ENCODE data around the gene RNF224. TPM values are rescaled to one million over a fixed set of nuclear protein-coding genes. Genes with fewer than 3 reads are reported as not detected.

RNF224 gene
- total and polyA plus RNA-seq, 2 of the 13 experiments (the other 11 are each of a cell fraction or from before 2014, with no cell fraction given): 0.09 TPM; not detected in 1

GRCh38 chr9:137188490-137189296 lies 38.6 kb upstream of the RNF224 start, which contains the start of the genes ANAPC2 and SSNA1 (continued):
- peak; percentile 75 for TF ChIP-seq PATZ1 (CRISPR knock-in tag; IDR thresholded peaks at IDR 0.05)
- TF ChIP-seq FOXO4 (CRISPR knock-in tag; conservative IDR thresholded peaks at IDR 0.05): no peak
- TF ChIP-seq, protein P1, sequence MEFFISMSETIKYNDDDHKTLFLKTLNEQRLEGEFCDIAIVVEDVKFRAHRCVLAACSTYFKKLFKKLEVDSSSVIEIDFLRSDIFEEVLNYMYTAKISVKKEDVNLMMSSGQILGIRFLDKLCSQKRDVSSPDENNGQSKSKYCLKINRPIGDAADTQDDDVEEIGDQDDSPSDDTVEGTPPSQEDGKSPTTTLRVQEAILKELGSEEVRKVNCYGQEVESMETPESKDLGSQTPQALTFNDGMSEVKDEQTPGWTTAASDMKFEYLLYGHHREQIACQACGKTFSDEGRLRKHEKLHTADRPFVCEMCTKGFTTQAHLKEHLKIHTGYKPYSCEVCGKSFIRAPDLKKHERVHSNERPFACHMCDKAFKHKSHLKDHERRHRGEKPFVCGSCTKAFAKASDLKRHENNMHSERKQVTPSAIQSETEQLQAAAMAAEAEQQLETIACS (CRISPR knock-in tag; IDR thresholded peaks at IDR 0.05): peak; percentile 59; the same call in 1 of the 2 replicates
- TF ChIP-seq RXRB (CRISPR knock-in tag; IDR thresholded peaks at IDR 0.05; ENCODE audit: borderline replicate concordance): peak; percentile 76; the same call in 1 of the 2 replicates
- peak; percentile 68; the same call in 1 of the 2 replicates for TF ChIP-seq ZNF224 (CRISPR knock-in tag; IDR thresholded peaks at IDR 0.05)
- TF ChIP-seq DR1 (CRISPR knock-in tag; IDR thresholded peaks at IDR 0.05): peak; percentile 68; the same call in 1 of the 2 replicates
- TF ChIP-seq YEATS2 (CRISPR knock-in tag; IDR thresholded peaks at IDR 0.05; ENCODE audit: borderline replicate concordance): peak; percentile 98
- peak; percentile 74; the same call in 1 of the 2 replicates for TF ChIP-seq ZNF205 (CRISPR knock-in tag; IDR thresholded peaks at IDR 0.05)
- peak; percentile 87 for TF ChIP-seq ERF (CRISPR knock-in tag; IDR thresholded peaks at IDR 0.05)
- no peak for TF ChIP-seq ZNF577 (CRISPR knock-in tag; IDR thresholded peaks at IDR 0.05; ENCODE audit: borderline replicate concordance, low read depth)
- TF ChIP-seq GTF2F1 (IDR thresholded peaks at IDR 0.05; ENCODE audit: low read length): 0 out of 2 replicates have a peak, but pooled peaks have one; percentile 56
- peak; percentile 86 for TF ChIP-seq ZNF329 (CRISPR knock-in tag; IDR thresholded peaks at IDR 0.05; ENCODE audit: low read depth)
- TF ChIP-seq NFE2L1 (CRISPR knock-in tag; IDR thresholded peaks at IDR 0.05; ENCODE audit: borderline replicate concordance): no peak
- no peak for TF ChIP-seq JDP2 (CRISPR knock-in tag; IDR thresholded peaks at IDR 0.05; ENCODE audit: borderline replicate concordance)
- TF ChIP-seq BORCS8-MEF2B (CRISPR knock-in tag; IDR thresholded peaks at IDR 0.05): peak; percentile 73
- peak; percentile 93; the same call in 1 of the 2 replicates for TF ChIP-seq SMARCC2 (IDR thresholded peaks at IDR 0.05)
- TF ChIP-seq RFX3 (CRISPR knock-in tag; IDR thresholded peaks at IDR 0.05): no peak
- TF ChIP-seq THRA (CRISPR knock-in tag; IDR thresholded peaks at IDR 0.05; ENCODE audit: borderline replicate concordance): peak; percentile 51
- TF ChIP-seq PHF5A (CRISPR knock-in tag; IDR thresholded peaks at IDR 0.05; ENCODE audit: low read depth, unreplicated experiment): peak; percentile 98
- peak; percentile 95 for TF ChIP-seq GABPB1 (CRISPR knock-in tag; IDR thresholded peaks at IDR 0.05)
- TF ChIP-seq SNAPC5 (CRISPR knock-in tag; IDR thresholded peaks at IDR 0.05; ENCODE audit: borderline replicate concordance): no peak
- 0 out of 2 replicates have a peak, but pooled peaks have one; percentile 59 for TF ChIP-seq ARHGAP35 (CRISPR knock-in tag; IDR thresholded peaks at IDR 0.05; ENCODE audit: borderline replicate concordance)
- TF ChIP-seq ATM (IDR thresholded peaks at IDR 0.05; ENCODE audit: borderline replicate concordance): no peak
